Muscle layer of duodenum (tissue), 2 donors: ENCODE results near the gene ACOX2.
A peak's percentile ranks its signal among the peaks of the same experiment; 100 is the strongest.

Experiments
- H3K27ac ChIP-seq: one replicate; pipeline ENCODE4 v1.7.0; 2013; ENCODE audit warnings: mild to moderate bottlenecking, low read length
- H3K27me3 ChIP-seq: one replicate; pipeline ENCODE4 v1.7.0; 2013; ENCODE audit warnings: low read depth, mild to moderate bottlenecking, control low read depth, low read length
- H3K36me3 ChIP-seq, 2 donors: one replicate each; pipeline ENCODE4 v1.7.0; 2013; ENCODE audit warnings: low read length in 2 of 2, control low read depth in 1 of 2, mild to moderate bottlenecking in 1 of 2; ENCODE audit not compliant: insufficient read depth in 2 of 2, control insufficient read depth in 1 of 2
- H3K4me1 ChIP-seq, 2 donors: one replicate each; pipeline ENCODE4 v1.7.0; 2013; ENCODE audit warnings: low read length in 2 of 2, mild to moderate bottlenecking in 2 of 2, control low read depth in 1 of 2, moderate library complexity in 1 of 2; ENCODE audit not compliant: insufficient read depth in 2 of 2, control insufficient read depth in 1 of 2
- H3K4me3 ChIP-seq, 2 donors: one replicate each; pipeline ENCODE4 v1.7.0; 2013; ENCODE audit warnings: low read length in 2 of 2, low read depth in 1 of 2, mild to moderate bottlenecking in 1 of 2
- H3K9me3 ChIP-seq, 2 donors: one replicate each; pipeline ENCODE4 v1.7.0; 2013; ENCODE audit warnings: low read length in 2 of 2, control low read depth in 1 of 2, mild to moderate bottlenecking in 1 of 2; ENCODE audit not compliant: control insufficient read depth in 1 of 2
- donor health status: healthy.

The ACOX2 gene

DNA sequence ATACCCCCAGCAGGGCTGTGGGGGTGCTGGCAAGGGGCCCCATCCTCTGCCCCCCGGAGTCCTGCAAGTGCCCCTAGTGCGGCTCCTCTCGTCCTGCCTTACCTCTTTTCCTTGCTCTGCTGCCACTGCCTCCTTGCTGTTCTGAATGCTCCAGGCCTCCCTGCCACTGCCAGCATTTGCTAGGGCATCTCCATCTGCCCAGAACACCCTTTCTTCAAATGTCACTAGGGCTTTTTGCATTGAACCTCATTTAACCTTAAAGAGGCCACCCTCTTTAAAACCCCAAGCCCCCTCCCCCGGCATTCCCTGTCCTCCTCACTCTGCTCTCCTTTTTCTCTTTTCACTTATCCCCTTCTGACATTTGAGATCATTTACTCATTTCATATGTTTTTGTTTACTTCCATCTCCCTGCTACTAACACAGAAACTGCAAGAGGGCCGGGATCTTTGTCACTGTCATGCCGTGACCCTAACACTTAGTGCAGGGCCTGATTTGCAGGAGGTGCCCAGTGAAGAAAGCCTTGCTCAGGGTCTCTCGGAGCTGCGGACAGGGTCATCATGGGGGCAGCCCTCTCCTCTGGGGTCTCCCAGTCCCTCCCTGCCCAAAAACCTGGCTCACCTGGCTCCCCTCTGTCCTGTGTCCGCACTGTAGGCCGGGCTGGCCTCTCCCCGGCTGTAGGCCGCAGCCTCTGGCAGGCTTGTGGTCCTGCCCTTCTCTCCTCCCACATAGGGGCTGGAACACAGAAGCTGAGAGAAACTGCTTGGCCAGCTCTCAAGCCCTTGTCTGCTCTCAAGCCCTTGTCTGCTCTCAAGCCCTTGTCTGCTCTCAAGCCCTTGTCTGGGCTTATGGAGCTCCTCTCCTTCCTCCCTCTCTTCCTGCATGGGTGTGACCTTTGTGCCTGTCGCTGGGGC lies at the start of gene ACOX2:
Gene ACOX2 (minus strand): TSS at position 690 of the 911 bp plus-strand sequence. CDS start 2,084 bp downstream, outside the sequence.
- Histone ChIP-seq H3K4me1 (peaks cover 10 to 32% of the 10 kb centered on the region in 2 donors), H3K36me3 (peaks cover 11 to 16% of the 10 kb centered on the region in 2 donors), H3K27ac (peak within 1 kb of the TSS; percentile 86), H3K9me3 (no peaks in the 10 kb centered on the region), H3K4me3 (peak within 1 kb of the TSS; percentile 58 to 64), H3K27me3 (no peaks in the 10 kb centered on the region)

DNA sequence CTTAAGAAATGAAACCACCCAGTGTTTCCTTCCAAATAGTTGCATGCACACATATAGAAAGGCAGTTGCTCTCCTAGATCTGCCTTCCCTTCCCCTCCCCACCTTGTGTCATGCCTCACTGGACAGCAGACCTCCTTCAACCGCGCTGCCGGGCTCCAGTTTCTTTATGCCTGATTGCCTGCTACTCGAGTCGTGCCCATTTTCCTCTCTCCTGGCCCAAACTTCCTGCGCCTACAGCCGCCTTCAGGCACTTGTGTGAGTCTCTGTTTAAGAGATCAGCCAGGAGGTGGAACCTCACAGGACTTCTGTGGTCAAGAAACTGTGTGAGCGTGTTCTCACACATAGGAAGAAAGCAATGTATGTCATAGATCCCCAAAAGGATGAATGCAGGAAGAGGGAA lies 49.0 kb upstream of the ACOX2 start:
- Histone ChIP-seq H3K27ac (no peak overlapping the region), H3K4me1 (peaks cover 5 to 25% of the 10 kb centered on the region in 2 donors), H3K4me3 (peak overlapping the region; percentile 83 to 90), H3K36me3 (no peaks in the 10 kb centered on the region), H3K9me3 (no peaks in the 10 kb centered on the region), H3K27me3 (peaks cover 14% of the 10 kb centered on the region)

DNA sequence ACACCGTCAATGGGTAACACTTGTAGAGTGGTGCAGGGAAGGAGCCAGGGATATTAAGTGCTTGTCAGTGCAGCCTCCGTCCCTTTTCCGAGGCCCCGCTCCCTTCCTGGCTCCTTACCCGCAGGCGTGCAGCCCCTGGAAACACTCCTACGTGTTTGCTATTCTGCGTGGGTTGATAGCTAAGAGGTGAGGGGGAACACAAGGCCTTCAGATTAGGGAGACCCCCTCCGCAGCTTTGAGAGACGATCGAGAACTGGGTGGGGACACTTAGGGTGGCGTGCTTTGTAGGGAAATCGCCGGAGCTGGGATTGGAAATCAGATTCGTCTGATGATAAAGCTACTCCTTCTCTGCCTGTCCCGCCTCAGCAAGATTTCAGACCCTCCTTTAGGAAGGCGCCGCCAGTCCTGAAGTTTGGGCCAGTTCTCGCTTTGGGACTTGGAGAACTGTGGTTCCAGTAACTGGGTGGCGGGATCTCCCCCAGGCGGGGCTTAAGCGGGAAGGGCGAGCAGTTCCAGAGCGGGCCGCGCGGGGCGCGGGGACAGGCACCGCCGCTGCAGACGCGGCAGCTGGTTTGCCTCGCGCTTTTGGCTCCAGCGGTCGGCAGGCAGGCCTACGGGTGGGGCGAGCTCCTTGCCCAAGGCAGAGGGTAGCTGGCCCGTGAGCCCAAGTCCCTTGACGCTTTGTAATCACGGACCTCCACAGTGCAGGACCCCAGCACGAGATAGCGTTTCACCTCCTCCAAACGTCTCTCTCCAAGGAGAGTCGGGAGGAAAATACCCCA lies 48.2 kb upstream of the ACOX2 start:
- Histone ChIP-seq H3K27ac (peak overlapping the region; percentile 17), H3K27me3 (peaks cover 14% of the 10 kb centered on the region), H3K9me3 (no peaks in the 10 kb centered on the region), H3K4me1 (peaks cover 5 to 25% of the 10 kb centered on the region in 2 donors), H3K36me3 (no peaks in the 10 kb centered on the region), H3K4me3 (peak overlapping the region; percentile 83 to 90)

DNA sequence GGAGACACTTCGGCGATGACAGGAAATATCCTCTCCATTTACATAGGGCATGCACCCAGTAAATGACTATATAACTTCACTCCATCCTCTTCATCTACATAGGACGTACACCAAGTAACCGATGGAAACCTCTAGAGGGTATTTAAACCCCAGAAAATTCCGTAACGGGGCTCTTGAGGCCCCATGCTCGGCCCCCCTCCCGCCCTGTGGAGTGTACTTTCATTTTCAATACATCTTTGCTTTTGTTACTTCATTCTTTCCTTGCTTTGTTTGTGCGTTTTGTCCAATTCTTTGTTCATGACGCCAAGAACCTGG lies 47.7 kb upstream of the ACOX2 start:
- no peaks in the 10 kb centered on the region for H3K36me3 ChIP-seq
- H3K27me3 ChIP-seq: peaks cover 14% of the 10 kb centered on the region
- peak overlapping the region; percentile 83 to 90 for H3K4me3 ChIP-seq
- no peaks in the 10 kb centered on the region for H3K9me3 ChIP-seq
- peaks cover 5 to 25% of the 10 kb centered on the region in 2 donors for H3K4me1 ChIP-seq
- peak overlapping the region; percentile 17 for H3K27ac ChIP-seq

DNA sequence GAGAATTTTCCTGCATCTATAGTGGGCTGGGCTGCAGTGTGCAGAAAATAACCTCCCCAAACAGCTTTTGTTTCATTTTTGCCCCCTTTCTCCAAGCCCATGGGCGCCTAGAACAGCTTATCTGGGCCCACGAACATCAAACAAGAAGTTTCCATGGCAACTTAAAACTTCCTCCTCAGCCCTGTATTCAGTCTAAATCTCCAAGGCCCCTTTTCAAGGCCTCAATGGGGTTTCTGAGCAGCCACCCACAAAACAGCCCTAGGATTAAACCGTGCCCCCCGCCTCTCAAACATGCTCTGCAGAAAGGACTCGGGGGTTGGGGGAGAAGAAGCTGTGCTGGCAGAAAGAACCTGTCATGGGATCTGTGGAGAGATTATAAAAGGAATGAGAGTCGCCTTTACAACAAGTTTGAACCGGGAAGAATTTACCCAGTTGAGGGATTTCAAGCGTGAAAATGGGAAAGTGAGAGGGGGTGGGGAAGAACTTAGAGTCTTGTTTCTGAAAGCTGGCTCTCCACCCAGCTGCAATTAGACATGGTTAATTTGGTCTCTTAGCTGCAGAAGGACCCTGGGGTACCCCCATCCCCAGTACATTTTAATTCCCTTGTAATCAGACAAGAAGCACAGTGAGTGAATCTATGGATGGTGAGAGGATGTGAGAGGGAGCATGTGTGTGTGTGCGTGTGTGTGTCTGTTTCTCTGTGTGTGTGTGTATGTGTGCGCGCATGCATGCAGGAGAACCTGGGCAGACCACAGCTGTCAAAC lies 44.5 kb upstream of the ACOX2 start:
- Histone ChIP-seq H3K4me3 (no peak overlapping the region), H3K27me3 (peaks cover 5% of the 10 kb centered on the region), H3K4me1 (peaks cover 5 to 20% of the 10 kb centered on the region in 2 donors), H3K9me3 (no peaks in the 10 kb centered on the region), H3K36me3 (no peaks in the 10 kb centered on the region), H3K27ac (no peak overlapping the region)

DNA sequence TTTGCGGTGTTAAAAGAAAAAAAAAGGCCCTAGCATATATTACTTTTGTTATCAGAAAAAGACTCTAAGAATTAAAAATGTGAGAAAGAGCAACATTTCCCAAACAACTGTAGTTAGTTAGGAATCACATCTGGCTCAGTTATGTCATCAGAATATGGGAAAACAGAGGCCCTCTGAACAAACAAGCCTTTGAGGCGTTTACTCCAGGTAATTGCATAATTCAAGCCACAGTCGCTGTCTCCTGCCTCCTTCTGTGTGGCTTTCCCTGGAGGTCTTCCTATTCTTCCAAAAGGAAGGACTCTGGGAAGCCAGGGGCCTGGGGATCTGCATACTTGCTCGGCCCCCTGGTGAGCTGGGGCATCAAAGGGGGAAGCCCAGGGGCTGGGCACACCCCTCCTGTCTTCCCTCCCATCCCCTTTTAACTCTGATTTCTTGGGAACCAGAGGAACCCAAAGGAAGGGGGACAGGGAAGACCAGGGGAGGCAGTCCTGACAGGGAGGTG lies 43.9 kb upstream of the ACOX2 start:
- H3K36me3 ChIP-seq: no peaks in the 10 kb centered on the region
- no peaks in the 10 kb centered on the region for H3K27me3 ChIP-seq
- peaks cover 5 to 14% of the 10 kb centered on the region in 2 donors for H3K4me1 ChIP-seq
- H3K27ac ChIP-seq: no peak overlapping the region
- H3K9me3 ChIP-seq: no peaks in the 10 kb centered on the region
- no peak overlapping the region for H3K4me3 ChIP-seq

DNA sequence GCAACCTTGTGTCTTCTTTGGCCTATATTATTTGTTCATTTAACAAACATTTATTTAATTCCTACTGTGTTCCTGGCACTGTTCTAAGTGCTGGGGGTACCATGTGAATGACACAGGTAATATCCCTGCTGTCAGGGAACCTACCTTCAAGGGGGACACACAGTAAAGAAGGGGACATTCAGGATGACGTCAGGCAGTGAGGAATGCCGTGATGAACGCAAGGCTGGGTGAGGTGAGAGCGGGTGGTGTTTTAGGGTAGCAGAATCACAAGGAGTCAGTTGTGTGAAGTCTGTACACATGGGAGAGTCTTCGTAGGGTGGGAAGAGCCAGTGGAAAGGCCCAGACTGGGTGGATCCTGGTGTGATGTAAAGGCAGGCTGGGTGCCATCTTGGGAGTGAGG lies 41.9 kb upstream of the ACOX2 start:
- H3K27me3 ChIP-seq: no peaks in the 10 kb centered on the region
- H3K36me3 ChIP-seq: no peaks in the 10 kb centered on the region
- H3K27ac ChIP-seq: no peak overlapping the region
- H3K4me1 ChIP-seq: peaks cover 0 to 1% of the 10 kb centered on the region in 2 donors
- no peaks in the 10 kb centered on the region for H3K9me3 ChIP-seq
- no peak overlapping the region for H3K4me3 ChIP-seq

DNA sequence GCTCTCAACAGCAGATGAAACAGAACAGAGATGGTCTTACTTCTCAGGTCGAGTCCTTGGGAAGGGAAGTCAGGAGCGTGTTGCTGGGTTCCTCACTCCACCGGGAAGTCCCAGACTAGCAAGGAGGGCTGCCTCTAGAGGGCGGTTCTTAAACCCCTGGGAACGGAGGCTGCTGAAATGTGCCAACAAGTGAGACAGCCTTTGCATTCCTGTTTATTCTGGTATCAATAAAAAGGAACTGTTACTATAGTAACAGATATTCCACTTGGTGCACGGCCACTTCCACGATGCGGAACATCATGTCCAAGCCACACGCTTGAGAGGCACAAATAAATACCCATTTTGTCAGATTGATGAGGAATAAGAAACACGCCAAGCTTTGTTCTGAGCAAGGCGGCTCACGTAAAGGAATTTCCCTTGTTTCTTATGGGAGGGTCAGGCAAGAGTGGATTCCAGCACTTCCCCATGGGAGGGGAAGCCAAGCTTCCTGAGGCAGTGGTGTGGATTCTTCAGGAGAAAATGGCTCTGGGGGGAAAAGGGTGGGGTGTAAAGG lies 40.4 kb upstream of the ACOX2 start, which contains the start of gene FAM107A:
Gene FAM107A (minus strand): TSS at position 123 of the 553 bp plus-strand sequence. CDS start 7,531 bp downstream, outside the sequence.
- peak within 1 kb of the TSS; percentile 17 for H3K27ac ChIP-seq
- H3K27me3 ChIP-seq: no peaks in the 10 kb centered on the region
- peak within 1 kb of the TSS; percentile 30 to 35 for H3K4me3 ChIP-seq
- no peaks in the 10 kb centered on the region for H3K9me3 ChIP-seq
- H3K36me3 ChIP-seq: no peaks in the 10 kb centered on the region
- peaks cover 0 to 4% of the 10 kb centered on the region in 2 donors for H3K4me1 ChIP-seq

DNA sequence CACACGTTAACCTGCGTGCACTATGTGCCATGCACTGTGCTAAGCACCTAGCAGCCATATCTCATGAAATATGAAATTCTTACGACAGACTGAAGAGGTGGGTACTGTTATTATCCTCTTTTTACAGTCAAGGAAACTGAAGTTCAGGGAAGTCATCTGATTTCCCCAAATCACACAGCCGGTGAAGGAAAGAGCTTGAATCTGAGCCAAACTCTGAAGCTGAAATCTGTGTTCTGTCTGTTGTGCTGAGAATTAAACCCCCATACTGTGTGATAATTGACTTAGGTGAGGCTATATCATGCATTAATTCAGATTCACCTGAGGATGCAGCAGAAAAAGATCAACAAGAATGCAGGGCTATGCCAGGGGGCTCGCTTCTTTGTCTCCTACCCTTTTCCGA lies 39.7 kb upstream of the ACOX2 start:
- Histone ChIP-seq H3K9me3 (no peaks in the 10 kb centered on the region), H3K36me3 (no peaks in the 10 kb centered on the region), H3K27ac (peak overlapping the region; percentile 17), H3K4me1 (peaks cover 0 to 4% of the 10 kb centered on the region in 2 donors), H3K4me3 (peak overlapping the region; percentile 30 to 35), H3K27me3 (no peaks in the 10 kb centered on the region)

DNA sequence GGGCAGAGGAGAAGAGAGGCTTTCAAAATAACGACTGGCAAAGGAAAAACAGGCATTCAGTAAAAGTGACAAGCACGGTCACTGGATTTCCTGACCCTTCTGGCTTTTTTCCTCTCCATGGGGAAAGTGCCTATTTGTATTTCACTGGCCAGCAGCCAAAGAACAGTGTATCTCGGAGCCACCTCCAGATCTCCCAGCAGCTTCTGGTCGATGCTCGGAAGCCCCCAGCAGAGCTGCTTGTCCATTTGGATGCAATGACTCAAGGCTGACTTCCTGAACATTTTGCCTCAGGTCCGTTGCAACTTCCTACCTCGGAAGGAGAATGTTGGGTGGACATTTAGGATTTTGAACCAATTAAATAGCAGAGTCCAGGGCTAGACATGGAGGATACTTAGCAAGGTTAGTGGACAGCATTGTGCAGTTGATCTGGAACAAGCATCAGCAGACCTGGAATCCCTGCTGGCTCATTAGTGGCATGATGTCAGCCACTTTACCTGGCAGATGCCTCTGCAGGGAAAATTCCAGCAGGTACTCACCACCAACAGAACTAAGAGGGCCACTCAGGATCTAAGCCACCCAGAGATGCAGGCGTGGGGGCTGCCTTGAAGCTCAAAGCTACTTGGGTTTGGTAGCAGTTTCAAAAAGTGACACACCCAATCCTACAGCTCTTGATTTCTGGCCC lies 39.1 kb upstream of the ACOX2 start:
- H3K4me1 ChIP-seq: peaks cover 0 to 4% of the 10 kb centered on the region in 2 donors
- H3K27me3 ChIP-seq: no peaks in the 10 kb centered on the region
- H3K4me3 ChIP-seq: peak overlapping the region; percentile 30 to 35
- H3K9me3 ChIP-seq: no peaks in the 10 kb centered on the region
- no peaks in the 10 kb centered on the region for H3K36me3 ChIP-seq
- peak overlapping the region; percentile 17 for H3K27ac ChIP-seq
